Medulla oblongata (tissue), 1 donor: ENCODE data around the gene HOMER2.

Experiments
- DNase-seq: peaks from one replicate; pipeline ENCODE4 v3.0.0-alpha.2; 2015; ENCODE audit errors: extremely low spot score

The HOMER2 gene

GRCh38 chr15:82862886-82863285, 89.6 kb downstream of the HOMER2 start:
- no peak for DNase-seq

DNA sequence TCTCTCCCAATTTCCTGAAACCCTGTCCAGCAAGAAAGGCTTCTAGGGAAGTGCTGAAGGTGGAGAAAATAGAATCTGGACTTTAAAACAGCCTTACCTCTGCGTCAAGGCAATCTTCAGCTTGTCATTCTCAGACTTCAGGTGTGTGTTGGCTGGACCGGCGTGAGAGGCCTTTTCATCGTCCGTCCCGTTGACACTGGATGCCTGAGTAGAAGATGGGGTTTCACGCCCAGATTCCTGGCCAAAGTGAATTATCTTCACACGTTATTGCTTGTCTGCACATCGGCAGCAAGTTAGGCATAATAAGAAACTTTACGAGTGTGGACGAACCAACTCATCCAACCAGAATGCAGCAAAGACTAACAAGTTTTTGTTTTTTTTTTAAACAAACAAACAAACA, 93.6 kb downstream of the HOMER2 start:
- no peak for DNase-seq

- DNase-seq = no peak
Observed at GRCh38 chr15:82856397-82857170, 95.9 kb downstream of the HOMER2 start.

DNA sequence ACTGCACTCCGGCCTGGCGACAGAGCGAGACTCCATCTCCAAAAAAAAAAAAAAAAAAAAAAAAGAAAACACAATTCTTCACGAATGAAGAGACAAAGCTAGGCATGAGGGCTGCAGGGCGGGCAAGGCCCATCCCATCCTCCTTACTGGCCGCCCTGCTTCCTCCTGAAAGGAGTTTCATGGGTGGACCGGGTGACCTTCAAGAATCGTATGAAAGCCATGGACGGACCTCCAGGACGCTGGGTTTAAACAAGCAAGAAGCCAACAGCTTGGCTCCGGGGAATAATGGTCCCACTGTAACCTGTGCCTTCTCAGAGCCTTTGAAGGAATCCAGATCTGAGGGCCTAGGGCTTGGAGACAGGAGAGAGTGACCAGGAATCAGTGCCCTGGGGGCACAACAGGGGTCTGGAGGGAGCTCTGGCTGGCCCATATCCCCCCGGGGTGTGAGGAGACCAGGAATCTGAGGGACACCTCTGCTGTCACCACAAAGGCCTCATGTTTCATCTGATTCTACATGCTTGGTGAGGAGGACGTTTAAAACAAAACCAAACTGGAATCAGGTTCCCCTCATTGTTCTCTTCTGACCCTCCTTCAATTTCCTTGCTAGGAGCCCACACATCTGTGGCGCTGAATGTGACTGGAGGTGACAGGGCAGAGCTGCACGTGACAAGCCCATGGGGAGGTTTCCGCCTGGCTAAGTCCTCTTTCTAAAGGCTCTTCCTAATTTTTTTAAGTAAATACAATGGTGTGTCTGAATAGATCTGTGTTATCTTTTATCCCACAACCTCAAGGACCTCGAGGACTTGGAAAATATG, 97.0 kb downstream of the HOMER2 start:
- no peak for DNase-seq

- DNase-seq = no peak
Observed at GRCh38 chr15:82854554-82854953, 98.0 kb downstream of the HOMER2 start.

GRCh38 chr15:82852941-82853561, 99.5 kb downstream of the HOMER2 start:
- DNase-seq = no peak

DNA sequence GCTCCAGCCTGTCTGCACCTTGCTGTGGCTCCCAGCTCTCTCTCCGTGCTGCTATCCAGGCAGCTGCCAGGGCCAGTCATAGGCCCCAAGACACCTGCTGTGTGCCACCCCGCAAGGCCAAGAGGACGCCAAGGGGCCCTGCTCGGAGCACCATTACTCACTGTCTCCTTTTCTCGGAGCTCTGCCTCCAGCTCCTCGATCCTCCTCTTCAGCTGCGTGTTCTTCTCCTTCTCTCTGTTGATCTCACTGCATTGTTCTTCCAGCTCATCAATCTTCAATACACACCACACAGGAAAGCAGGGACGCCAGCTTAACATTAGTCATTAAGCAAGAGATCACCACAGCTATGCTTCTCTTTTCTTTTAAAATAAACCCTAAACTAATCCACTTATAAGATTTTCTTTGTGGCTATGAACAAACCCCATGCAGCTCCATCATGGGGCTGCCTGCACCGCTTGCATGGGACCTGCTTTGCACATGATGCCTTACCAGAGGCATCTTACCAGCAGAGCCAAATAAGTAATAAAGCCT, 100.5 kb downstream of the HOMER2 start:
- DNase-seq = no peak

GRCh38 chr15:82851306-82851850, 101.1 kb downstream of the HOMER2 start:
- no peak for DNase-seq

DNA sequence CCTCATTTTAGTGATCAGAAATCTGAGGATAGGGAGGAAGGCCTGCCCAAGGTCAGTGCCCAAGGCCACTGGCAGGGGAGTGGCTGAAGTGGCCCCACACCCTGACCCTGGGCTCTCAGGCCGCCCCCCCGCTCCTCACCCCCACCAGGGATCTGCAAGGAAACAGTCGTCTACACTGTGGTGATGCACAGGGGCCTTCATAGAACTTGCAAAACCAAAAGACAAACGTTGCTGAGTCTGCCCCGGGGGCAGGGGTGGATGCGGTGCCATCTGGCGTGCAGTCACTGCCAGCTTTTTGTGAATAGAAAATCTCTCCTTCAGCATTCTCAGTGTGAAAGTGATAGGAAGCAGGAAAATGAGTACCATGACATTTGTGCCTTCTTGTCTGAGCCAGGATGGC, 101.8 kb downstream of the HOMER2 start:
- DNase-seq = no peak

- DNase-seq = peak; percentile 83
Observed at GRCh38 chr15:82849556-82850512, 102.7 kb downstream of the HOMER2 start.

- DNase-seq = no peak
Observed at GRCh38 chr15:82848241-82848993, 104.1 kb downstream of the HOMER2 start.

- no peak for DNase-seq
Observed at GRCh38 chr15:82847703-82848102, 104.8 kb downstream of the HOMER2 start.

GRCh38 chr15:82846621-82847020, 105.9 kb downstream of the HOMER2 start:
- DNase-seq = no peak

DNA sequence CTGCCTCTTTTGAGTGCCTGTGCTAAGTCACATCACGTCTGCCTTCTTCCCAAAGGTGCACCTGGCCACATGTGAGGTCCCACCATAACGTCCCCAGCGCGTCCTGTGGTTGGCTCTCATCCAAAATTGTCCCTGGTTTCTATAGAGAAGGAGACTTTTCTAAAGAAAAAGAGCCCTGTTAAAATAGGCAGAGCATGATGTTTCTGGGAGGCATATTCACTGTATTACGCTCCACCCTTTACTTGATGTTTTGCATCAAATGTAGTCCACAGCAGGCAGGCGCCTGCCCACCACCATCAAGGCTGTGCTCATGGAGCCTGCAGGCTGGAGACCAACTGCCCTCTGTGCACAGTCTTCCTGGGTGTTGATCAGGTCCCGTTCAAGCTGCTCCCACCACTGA, 106.8 kb downstream of the HOMER2 start:
- DNase-seq = no peak

GRCh38 chr15:82843566-82843965, 109.0 kb downstream of the HOMER2 start:
- DNase-seq = no peak

GRCh38 chr15:82840166-82840565, 112.4 kb downstream of the HOMER2 start:
- no peak for DNase-seq

DNA sequence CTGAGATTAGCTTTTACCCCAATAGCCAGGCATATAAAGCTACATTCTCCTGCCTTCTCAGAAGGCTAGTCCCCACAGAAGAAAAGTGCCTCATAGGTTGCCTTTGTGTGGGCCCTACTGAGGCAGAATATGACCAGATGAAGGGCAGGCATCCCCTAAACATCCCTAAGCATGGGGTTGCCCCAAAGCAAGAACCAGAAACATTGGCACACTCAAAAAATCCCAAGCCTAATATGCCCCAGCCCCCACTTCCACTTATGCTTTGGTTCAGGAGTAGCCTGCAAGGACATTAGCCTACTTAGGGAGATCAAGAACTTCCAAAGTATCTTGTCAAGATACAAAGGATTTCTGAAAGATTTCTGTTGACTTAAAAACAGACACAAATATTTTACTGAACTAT, 113.4 kb downstream of the HOMER2 start:
- no peak for DNase-seq

DNA sequence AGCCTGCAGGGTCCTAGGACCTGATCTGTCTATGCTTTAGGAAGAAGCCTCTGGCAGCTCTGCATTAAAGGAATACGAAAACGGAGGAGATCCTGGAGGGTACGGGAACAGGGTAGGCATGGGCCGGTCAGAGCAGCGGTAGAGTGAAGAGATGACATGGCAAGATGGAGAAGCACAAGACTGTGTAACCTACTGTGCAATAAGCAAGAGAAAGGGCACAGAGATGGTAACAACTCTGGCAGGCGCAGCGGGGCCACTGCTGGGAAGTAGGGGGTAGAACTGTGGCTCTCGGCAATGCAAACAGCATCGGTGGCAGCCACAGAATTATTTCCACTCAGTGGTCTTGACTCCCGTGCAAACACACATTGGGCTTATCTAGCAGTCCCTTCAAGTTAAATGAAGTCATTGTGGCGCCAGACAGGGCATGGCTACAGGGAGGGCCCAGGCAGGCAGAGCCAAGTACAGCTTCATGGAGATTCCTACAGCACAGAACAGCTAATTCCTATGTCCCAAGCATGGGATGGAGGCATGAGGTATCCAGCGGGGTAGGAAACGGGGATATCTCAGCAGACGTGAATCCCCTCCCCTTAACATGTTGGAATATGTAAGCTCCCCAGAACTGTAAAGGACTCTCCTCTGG, 114.3 kb downstream of the HOMER2 start:
- no peak for DNase-seq

- DNase-seq = no peak
Observed at GRCh38 chr15:82835391-82835917, 117.1 kb downstream of the HOMER2 start.

DNA sequence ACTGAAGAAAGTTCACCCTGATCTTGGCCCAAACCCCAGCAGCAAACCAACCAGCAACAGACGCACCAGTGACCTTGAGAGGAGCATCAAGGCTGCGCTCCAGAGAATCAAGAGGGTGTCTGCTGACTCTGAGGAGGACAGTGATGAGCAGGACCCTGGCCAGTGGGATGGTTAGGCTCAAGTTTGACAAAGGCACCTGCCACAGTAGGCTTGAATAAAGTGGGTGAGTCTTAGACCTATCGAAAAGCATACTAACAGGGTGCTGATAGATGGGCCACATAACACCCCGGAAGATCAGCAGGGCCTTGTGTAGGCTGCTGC, 119.2 kb downstream of the HOMER2 start:
- DNase-seq = no peak
